HG03135 (cell line): ENCODE data around the gene SLC38A3.

Experiments used
- ATAC-seq: cut with Tn5 transposase; IDR thresholded peaks from one replicate; pipeline ENCODE4 v1.9.1; 2021; ENCODE audit warnings: mild to moderate bottlenecking, moderate library complexity; ENCODE audit not compliant: unreplicated experiment

The SLC38A3 gene

DNA sequence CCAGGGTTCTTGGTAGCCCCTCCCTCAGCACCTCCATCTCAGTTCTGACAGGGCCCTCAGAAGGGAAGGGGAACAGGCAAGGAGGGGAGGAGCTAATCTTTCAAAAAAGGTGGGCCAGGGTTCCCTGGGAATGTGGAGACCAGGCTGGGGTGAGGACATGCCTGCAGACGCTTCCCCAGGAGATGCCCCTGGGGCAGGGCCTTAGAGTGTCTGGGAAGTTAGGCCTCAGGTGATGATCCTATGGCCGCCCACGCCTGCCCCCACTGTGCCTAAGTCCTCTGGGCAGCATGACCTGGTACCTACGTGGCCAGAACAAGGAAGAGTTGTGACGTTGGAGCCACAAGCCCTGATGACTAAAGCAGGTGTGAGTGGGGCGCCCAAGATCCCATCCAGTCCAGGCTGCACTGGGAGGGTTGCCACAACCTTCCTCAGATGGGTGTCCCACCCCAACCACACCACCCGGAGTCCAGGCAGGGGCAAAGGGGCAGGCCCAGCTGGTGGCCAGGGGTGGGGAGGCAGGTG, 60.0 kb downstream of the SLC38A3 start:
- ATAC-seq: no peak

DNA sequence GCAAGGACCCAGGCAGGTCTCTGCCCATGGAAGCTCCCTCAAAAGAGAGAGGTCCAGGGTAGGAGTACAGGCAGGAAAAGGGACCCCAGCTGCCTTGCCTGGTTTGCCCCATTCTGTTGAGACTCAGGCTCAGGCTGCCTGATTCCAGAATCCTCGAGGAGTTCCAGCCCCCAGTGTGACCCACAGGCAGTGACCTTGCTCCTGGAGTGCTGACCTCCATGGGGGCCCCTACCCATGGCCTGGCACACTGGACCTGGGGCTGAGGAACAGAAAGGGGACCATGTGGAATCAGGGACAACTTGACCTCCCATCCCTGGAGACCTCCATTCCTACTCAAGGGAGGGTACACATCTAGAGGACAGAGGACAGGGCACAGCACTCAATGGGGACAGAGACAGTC, 60.5 kb downstream of the SLC38A3 start:
- no peak for ATAC-seq

DNA sequence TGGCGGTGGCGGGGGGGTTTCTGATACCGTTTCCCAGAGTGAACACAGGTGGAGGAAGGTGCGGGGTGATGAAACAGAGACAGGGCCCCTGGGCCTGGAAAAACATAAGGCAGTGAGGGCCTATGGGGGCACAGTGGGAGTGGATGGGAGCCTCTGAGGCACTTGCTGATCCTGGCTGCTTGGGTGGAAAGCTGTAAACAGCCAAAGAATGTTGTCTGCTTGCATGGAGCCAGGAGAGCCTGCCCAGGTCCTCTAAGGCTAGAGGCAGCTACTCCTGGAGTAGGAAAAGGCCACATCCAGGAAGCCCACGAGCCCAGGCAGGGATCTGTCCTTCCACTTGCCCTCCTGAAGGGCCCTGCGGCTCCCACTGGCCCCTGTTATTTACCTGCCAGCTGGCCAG, 60.9 kb downstream of the SLC38A3 start:
- ATAC-seq: no peak

DNA sequence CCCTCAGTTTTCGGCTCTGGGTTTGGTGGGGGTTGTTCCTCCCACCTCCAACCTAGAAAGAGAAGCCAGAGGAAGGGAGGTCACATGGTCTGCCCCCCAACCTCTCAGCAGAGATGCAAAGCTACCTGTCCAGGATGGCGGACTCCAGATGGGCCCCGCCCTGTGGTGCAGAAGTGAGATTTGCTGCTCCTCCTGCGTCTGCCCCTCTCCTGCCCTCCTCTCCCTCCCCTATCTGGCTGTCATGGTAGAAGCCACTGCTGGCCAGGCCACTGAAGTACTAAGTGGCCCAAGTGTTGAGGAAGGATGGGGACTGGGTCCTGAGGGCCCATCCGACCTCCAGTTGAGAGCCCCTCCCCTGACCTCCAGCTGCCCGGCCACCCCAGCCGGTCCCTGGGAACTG, 61.8 kb downstream of the SLC38A3 start:
- ATAC-seq: no peak

DNA sequence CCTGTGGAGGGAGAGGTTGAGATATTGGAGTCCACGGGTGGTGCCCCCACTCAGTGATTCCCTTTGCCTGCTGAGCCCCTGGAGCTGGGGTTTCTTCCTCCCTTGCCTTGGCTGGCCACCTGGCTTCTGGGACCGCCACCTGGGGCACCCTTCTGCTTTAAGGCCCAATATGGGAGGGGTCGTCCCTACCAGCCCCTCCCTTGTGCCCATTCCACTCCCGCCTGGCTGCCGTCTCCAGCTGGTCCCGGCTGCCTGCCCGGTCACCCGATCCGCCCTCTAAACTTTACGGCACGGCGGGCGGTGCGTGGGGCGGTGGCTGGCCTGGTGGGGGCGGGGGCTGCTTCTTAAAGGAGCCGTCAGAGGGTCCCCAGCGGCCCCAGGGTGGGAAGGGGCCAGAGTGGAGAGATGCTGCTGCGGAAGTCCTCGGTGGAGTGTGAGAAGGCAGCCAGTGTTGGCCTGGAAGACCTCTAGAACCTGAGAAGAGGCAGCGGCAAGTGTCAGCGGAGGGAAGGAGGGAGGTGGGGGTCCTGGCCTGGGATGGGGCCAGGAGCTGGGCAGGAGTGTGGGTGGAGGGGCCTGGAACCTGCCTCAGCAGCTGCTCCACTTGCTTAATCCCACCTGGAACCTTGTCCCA, 62.3 kb downstream of the SLC38A3 start:
- no peak for ATAC-seq

DNA sequence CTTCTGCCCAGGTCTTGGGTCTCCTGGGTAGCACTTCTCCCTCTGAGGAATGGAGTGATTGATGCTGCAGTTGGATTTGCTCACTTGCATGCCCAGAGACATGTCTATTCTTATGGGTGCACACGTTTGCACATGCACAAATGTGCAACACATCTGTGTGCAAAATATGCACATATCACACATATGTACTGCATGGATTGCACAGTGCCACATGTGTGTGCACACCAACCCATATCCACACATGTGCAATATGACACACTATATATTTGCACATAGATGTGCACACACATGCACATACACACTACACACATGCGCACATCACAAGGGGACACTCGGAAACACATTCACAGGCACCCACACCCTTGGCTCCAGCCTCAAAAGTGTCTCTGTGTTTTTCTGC, 63.2 kb downstream of the SLC38A3 start:
- no peak for ATAC-seq

DNA sequence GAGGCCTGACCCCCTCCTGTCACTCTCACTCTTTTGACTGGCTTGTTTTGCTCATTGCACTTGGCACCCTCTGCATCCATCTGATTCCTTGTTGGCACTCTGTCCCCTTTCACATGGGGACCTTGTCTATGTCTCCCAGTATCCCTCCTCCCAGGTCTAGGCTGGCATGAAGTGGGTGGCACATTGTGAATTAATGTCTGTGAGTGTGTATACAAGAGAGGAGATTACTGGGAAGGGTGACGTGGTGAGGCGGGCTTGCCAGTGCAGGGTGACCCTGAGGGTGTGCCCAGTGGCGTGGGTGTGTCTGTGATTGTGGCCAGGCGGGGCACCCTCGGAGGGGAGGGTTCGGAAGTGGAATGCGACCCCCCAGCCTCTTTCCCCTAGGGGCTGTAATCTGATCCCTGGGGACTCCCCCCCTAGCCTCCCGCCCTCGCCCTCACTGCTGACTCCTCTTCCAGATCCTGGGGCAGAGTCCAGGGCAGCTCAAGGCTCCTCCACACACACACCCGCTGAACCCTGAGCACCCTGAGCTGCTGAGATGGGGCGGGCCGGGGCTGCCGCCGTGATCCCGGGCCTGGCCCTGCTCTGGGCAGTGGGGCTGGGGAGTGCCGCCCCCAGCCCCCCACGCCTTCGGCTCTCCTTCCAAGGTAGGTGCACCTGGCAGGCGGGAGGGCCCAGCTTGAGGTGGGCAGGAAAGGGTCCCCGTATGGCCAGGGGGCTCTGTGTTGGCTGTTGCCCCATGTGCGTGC, 63.8 kb downstream of the SLC38A3 start, which contains the start of gene SEMA3B:
TSS of gene SEMA3B (plus strand) at position 445 of the 749 bp plus-strand sequence. CDS start at position 539, 94 bp downstream.
- no peak for ATAC-seq

DNA sequence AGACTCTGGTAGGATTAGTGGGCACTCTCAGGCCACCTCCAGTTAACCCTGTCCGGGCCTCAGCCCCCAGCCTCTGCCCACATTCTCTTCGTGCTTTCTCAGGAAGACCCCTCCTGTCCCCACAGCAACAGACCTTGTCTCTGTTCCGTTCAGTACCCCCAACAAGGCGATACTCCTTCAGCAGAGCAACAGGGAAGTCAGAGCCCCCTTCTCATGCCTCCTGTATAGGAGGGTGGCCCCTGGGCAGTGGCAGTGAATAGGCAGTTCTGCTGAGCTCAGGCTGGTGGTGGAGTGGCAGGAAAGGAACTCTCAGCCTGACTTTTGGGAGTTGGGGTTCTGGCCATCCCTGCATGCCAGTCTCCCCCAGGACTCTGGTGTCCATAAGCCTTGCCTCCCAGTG, 64.4 kb downstream of the SLC38A3 start:
- ATAC-seq: no peak

DNA sequence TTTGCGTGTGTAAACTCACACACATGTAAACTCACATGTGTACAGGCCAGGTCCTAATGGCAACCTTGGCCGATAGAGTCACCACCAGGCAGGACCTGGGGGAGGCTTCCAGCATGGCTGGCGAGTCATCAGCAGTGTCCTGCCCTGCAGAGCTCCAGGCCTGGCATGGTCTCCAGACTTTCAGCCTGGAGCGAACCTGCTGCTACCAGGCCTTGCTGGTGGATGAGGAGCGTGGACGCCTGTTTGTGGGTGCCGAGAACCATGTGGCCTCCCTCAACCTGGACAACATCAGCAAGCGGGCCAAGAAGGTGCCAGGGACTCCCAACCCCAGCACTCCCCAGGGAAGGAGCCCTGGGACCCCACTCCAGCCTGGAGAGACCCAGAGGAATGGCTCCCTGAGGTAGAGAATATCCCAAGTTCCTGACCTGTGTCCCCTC, 64.9 kb downstream of the SLC38A3 start:
- ATAC-seq: no peak

DNA sequence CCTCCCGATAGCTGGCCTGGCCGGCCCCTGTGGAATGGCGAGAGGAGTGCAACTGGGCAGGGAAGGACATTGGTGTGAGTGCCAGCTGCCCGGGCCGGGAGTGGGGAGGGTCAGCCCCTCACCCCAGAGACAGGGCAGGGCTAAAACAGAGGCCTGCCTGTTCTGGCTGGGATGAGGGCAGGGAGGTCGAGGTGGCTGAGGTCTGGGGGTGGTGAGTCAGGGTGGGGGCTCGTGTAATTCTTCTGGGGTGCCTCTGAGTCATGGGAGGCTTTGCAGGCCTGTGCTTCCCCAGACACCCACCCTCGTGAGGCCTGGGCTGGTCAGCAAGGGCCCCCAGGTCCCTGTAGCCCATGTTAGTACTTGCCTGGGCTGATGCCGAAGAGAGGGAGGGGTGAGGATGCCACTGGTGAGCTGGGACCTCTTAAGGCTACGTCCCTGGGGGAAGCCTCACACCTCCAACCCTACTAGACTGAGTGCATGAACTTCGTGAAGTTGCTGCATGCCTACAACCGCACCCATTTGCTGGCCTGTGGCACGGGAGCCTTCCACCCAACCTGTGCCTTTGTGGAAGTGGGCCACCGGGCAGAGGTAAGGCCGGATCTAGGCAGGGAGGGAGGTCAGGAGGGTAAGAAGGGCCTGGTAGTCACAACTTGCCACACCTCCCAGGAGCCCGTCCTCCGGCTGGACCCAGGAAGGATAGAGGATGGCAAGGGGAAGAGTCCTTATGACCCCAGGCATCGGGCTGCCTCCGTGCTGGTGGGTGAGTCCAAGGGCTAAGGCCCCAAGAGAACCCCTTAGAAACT, 65.6 kb downstream of the SLC38A3 start:
- no peak for ATAC-seq
